D341Med (cell line): Measurements from ENCODE around the gene CDH23.

Experiments used
- DNase-seq: peaks from one replicate; pipeline ENCODE4 v3.0.0; 2012; ENCODE audit warnings: low spot score

Gene CDH23

GRCh38 chr10:71779641-71780040 is 382.9 kb downstream of the CDH23 start:
- no peak for DNase-seq

GRCh38 chr10:71780156-71780555 is 383.4 kb downstream of the CDH23 start:
- no peak for DNase-seq

DNA sequence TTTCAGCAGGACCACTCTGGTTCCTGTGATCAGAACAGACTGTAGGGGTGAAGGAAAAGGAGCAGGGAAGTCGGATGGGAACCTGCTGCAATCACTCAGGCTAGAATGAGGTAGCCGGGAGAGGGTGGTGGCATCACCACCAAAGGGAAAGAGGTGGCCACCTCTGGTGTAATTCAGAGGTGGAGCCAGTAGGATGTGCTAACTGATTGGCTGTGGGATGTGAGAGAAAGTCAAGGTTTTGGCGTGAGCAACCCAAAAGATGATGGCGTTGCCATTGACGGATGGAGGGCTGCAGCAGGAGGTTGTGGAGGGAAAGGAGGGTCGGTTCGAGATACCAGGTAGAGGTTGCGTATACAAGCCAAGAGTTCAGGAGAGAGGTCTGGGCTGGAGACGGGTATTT is 384.0 kb downstream of the CDH23 start:
- no peak for DNase-seq

- no peak for DNase-seq
Measured at GRCh38 chr10:71782221-71782916, 385.6 kb downstream of the CDH23 start.

DNA sequence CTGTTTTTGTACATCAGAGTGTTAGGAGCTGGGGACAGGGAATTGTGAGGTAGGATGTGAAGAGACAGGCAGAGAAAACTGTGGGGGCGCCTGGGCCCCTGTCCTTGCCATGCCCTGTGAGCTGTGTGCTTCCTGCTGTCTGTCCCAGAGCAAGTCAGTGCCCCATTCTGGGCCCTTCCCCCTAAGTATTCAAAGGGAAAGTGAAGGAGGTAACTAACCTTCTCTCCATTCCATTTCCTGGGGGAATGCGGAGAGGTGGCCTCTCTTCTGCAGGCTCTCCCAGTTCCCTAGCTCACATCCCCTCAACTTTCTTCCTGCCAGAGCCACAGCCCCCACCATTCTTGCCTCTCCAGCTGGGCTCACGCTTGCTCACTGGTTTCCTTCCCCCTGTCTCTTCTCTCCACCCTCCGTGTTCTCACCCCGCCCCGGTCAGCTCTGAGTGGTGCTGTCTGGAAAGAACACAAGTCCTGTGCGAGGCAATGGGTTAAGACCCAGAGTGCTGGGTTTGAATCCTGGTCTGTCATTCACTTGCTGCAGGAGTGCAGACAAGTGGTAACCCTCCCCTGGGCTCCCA is 386.3 kb downstream of the CDH23 start:
- DNase-seq, result no peak

DNA sequence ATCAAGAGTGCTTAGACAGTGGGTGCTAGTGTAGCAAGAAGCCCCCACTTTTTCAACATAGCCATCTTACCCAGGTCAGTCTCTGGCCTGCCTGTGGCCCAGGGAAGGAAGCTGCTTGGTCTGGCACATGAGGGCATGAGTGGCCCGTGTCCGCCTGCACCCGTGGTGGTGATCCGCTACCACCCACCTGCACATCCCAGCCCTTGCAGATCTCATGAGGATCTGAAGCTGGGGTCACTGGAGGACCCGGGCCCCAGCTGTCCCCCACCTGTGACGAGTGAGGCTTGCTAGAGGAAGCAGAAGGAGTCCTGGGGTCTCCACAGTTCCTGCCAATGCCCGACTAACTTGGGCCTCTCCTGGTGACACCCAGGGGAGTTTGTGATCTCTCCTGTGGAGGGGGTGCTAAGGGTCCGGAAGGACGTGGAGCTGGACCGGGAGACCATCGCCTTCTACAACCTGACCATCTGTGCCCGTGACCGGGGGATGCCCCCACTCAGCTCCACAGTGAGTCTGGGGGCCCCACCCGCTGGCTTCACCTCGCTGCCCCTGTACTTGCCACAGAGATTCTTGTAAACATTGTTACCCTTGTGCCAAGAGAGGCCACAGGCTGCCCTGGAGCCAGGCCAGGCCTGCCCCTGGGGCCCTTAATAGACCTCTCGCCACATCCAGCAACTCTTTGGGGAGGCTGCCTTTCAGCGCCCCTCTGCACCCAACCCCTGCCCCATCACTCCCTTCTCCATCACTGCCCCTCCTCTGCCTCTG is 387.4 kb downstream of the CDH23 start:
- DNase-seq, result no peak

DNA sequence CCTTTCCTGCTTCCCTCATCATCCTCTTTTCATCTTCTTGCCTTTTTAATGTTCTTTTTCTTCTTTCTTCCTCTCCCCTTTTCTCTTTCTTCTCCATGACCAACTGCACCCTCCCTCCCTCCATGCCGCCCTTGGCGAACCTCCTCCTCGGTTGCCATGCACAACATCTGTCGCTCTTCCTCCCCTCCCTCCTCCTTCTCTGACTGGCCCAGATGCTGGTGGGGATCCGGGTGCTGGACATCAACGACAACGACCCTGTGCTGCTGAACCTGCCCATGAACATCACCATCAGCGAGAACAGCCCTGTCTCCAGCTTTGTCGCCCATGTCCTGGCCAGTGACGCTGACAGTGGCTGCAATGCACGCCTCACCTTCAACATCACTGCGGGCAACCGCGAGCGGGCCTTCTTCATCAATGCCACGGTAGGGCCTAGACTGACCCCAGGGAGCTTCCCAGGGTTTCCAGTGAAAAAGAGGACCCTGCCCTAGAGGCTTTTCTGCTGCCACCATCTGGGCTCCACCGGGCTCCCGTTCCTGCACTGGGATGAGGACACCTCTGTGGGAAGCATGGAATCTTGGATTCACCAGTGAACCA is 388.1 kb downstream of the CDH23 start:
- DNase-seq, result no peak

GRCh38 chr10:71788954-71789353 is 392.2 kb downstream of the CDH23 start:
- no peak for DNase-seq

DNA sequence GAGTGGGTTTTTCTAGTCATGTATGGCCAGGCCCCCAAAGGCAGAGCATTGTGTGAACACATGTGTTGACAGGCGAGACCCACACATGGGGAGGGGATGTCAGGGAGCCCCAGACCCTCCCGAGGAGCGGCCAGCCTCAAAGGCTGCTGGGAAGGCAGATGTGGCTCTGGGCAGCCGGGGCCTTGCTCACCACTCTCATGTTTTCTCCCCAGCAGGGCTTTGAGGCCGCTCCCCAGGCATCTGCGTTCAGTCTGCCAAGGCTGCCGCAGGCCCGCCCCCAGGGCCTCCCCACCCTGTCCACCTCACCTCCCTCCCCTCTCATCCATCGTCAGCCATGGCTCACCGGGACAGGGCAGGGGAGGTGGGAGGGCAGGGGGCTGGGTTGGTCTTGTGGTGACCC is 393.2 kb downstream of the CDH23 start:
- DNase-seq, result no peak

- no peak for DNase-seq
Measured at GRCh38 chr10:71790749-71791440, 394.2 kb downstream of the CDH23 start.

DNA sequence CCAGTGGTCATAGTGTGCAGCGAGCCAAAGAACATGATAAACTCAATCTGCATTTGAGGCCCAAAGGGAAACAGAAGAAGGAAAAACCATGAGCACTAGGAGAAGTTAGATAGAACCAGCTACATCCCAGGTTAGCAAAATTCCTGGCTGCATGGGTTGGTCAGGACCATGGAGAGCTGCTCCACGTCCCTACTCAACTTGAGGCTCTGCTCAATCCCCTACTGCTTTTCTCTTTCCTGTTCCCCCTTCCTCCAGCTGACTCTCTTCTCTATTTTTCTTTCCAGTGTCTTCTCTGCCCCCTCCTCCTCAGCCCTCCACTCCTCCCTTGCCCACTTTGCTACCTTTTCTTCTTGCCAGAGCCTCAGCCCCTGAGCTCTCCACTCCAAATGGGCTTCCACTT is 398.5 kb downstream of the CDH23 start:
- DNase-seq, result no peak

DNA sequence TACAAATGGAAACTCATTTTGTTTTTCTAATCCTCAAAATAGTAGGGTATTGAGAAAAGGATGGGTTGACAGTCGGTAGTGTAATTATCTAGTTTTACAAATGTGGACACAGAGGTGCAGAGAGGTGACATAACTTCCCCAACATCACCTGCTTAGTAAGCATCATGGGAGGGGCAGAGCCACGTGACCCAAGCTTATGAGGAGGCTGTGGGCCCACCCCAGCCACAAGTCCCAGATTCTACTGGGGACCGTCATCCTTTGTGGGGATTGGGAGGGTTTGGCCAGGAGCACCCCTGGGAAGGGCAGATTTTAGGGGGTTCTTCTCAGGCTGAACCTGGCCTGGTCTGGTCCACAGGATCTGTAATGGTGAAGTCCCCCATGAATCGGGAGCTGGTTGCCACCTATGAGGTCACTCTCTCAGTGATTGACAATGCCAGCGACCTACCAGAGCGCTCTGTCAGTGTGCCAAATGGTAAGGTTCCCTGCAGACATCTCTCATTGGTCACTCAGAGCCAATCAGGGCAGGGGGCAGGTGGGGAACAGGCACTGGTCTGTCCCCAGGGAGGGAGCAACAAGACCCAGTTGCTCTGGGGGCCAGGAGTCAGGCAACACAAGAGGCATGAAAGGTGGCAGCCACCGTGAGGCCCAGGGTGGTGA is 400.2 kb downstream of the CDH23 start:
- no peak for DNase-seq

GRCh38 chr10:71797533-71798307 is 401.0 kb downstream of the CDH23 start:
- DNase-seq, result no peak

DNA sequence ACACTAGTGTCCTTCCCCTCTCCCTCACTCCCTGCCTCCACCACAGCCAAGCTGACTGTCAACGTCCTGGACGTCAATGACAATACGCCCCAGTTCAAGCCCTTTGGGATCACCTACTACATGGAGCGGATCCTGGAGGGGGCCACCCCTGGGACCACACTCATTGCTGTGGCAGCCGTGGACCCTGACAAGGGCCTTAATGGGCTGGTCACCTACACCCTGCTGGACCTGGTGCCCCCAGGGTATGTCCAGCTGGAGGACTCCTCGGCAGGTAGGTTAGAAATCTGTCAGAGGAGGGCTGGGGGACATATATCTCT is 401.5 kb downstream of the CDH23 start:
- DNase-seq, result no peak

DNA sequence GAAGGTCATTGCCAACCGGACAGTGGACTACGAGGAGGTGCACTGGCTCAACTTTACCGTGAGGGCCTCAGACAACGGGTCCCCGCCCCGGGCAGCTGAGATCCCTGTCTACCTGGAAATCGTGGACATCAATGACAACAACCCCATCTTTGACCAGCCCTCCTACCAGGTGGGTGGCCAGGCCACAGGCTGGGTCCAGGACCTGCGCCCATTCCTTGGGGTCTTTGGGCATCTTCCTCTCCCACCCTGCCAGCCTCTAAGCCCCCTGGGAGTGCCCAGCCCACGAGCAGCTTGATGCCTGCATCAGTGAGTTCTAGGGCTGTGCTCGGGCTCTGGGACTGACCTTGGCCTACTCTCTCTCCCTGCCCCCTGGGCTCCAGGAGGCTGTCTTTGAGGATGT is 402.4 kb downstream of the CDH23 start:
- DNase-seq, result no peak

- no peak for DNase-seq
Measured at GRCh38 chr10:71799608-71800453, 403.1 kb downstream of the CDH23 start.

DNA sequence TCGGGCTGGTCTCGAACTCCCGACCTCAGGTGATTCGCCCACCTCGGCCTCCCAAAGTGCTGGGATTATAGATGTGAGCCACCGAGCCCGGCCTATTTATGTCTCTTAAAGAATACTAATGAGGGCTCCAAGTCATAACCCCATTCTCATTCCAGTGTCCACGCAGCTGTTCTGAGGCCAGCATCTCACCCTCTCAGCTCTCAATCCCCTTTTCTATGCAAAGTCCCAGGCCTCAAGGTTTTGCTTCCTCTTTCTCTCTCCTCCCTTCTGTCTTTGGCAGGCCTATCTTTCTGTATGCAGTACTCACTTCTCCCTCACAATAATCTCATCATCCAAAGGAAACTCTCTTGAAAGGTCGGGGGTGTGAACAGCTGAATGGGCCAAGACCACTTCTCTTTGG is 404.6 kb downstream of the CDH23 start:
- no peak for DNase-seq

GRCh38 chr10:71802235-71802634 is 405.5 kb downstream of the CDH23 start:
- DNase-seq, result no peak

- no peak for DNase-seq
Measured at GRCh38 chr10:71802715-71803488, 406.2 kb downstream of the CDH23 start.

- no peak for DNase-seq
Measured at GRCh38 chr10:71804077-71804476, 407.4 kb downstream of the CDH23 start.
